GF-D8 (cell line): ENCODE measurements around the gene ADD1.

Experiments
- DNase-seq: peaks from one replicate; lab custom pipeline; 2025; lab: John Stamatoyannopoulos, UW

The ADD1 gene

GRCh38 chr4:2834001-2834921, 9.4 kb upstream of the ADD1 start:
- no peak for DNase-seq

DNA sequence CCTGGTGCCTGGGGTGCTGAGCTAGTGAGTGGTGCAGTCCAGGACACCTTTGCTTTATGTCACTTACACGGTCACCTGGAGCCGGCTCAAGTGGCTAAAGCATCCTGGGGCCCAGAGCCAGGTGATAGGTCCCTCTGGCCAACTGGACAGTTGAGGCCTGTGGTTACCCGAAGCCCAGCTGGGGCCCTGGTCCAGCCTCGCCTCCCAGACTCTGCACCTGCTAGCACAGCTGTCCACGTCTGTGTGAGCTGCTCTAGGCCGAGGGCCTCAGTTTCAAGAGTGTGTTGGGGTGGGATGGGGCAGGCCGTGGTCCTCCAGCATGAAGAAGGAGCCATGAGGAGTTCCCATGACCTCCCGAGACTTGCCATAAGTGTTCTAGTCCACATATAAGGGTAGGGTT, 7.7 kb upstream of the ADD1 start:
- DNase-seq = no peak

- DNase-seq = no peak
Measured at GRCh38 chr4:2836391-2836859, 7.2 kb upstream of the ADD1 start.

DNA sequence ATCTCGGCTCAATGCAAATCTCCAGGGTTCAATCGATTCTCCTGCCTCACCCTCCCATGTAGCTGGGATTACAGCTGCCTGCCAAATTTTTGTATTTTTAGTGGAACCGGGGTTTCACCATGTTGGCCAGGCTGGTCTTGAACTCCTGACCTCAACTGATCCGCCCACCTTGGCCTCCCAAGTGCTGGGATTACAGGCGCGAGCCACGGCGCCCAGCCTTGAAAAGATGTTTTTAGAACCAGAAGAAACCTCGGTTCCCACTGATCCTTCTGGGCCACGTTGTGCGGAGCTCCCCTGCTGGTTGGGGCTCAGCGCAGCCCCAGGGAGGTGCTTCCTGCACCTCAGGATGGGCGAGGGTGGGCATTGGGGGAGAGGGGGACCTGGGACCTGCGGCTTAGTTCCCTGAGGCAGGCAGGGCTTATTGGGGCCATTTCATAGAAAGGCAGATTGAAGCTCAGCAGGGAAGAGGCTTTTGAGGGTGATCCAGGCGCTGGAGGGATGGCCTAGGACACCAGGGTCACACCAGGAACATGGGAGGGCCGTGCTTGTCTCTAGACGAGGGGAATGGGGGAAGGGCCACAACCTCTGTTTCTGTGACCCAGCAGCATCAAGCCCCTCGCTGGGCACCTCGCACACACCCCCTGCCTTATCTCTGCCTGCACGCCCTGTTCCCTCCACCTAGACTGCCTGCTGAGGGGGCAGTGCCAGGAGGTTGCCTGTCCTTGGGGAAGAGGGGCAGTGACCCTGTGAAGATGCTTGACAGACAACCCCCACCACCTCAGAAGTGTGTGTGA, 6.3 kb upstream of the ADD1 start:
- DNase-seq = no peak

GRCh38 chr4:2837904-2838496, 5.6 kb upstream of the ADD1 start:
- DNase-seq = peak; percentile 66

GRCh38 chr4:2839060-2839459, 4.6 kb upstream of the ADD1 start:
- DNase-seq = no peak

- no peak for DNase-seq
Measured at GRCh38 chr4:2842687-2843262, 869 bp upstream of the ADD1 start.

DNA sequence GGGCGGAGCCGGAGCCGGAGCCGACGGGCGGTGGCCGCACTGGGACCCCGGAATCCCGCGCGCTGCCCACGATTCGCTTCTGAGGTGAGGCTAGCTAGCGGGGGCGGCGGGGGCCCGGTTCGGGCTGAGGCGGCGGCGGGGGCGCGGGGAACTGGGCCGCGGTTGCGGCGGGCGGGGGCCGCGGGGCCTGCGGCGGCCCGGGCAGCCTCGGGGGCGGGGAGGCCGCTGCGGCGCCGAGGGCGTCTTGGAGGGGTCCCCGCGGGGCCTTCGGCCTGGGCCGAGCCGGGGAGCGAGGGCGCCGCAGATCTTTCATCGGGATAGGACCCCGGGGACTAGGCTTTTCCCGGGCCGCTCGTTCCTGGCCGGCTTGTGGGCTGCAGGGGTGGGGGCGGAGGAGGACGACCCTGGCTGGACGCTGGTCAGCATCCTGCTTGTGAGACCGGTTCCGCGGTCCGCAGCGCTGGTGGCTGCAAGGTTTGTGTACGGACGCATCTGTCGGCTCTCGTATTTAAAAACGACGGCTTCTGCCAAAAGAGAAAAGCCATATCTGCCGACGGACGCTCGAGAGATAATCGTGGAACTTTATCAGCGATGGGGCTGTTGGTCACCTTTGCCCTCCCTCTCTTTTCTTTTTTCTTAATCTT, 419 bp downstream of the ADD1 start:
- no peak for DNase-seq

GRCh38 chr4:2846172-2846571, 2.5 kb downstream of the ADD1 start:
- DNase-seq = no peak

DNA sequence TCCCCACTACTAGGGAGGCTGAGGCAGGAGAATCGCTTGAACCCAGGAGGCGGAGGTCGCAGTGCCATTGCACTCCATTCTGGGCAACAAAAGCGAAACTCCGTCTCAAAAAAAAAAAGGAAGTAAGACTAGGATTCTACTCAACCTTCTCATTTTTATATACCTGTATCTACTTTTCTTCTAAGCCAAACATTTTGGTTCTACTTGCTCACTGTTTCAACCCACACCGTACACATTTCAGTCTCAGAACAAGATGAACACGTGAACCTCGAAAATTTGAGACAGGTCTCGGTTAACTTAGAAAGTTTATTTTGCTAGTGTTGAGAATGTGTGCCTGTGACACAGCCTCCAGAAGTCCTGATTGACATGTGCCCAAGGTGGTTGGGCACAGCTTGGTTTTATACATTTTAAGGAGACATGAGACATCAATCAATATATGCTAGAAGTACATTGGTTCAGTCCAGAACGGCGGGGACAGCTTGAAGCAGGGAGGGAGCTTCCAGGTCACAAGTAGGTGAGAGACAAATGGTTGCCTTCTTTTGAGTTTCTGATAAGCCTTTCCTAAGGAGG, 3.7 kb downstream of the ADD1 start:
- no peak for DNase-seq

GRCh38 chr4:2848449-2848848, 4.8 kb downstream of the ADD1 start:
- no peak for DNase-seq

DNA sequence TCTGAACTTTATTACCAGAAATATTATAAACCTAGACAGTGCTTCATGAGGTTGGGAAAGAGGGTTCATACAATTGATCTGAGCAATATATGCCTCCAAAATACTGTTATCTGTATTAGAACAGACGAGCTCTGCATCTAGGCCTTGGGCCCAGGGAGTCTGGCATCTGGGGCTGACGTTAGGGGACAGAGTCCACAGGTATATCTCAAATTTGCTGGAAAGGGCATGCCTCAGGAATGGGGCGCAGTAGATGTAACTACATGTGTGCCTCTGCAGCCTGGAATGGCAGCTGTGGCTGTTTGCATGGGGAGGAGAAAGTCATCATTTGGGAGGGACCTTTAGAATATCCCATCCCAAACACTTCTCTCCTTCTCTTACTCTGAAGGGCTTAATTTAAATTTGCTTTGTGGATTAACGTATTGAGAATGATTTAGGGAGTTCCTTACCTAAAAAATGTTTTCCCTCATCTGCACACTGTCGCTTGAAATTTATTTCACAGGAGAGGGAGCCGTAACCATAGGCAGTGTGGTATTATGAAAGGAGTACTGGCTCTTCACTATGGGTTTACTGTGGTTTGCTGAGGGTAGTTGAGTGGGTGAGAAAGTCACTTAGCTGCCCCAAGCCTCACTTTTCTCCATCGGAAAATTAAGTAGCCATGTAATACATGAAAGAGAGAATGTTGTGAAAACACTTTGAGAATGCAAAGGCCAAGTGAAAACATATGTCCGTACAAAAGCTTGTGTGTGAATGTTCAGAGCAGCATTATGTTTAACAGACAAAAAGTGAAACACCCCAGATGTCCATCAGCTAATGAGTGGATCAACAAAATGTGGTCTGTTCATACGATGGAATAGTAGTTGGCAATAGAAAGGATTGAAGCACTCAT, 5.9 kb downstream of the ADD1 start:
- DNase-seq = no peak

DNA sequence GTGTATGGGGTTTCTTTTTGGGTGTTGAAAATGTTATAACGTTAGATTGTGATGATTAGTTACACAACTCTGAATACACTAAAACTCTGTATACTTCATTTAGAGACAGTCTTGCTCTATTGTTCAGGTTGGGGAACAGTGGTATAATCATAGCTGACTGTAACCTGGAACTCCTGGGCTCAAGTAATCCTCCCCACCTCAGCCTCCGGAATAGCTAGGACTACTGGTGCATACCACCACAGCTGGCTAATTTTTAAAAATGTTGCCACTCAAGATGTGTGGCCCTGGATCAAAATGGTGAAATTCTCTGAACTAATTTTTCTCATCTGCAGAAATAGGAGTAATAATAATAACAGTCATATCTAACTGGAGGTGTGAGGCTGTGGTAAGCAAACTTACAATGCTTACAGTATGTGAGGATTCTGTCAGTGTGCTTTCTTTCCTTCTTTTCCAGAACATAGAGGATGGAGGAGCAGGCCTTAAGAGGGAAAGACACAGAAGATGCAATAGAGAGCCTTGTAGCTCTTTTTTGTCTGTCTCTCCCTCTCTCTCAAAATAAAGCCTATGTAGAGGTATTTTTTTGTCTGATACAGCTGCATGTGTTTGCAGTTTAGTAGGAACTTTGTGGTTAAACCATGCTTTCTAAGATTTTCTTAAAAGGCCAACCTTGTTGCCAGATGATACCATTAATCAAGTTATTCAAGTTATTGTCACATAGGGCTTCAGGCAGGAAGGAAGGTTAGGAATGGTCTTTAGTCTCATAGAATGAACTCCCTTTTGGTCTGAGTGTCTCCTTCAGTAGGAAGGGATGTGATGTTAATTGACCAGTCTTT, 7.5 kb downstream of the ADD1 start:
- no peak for DNase-seq

DNA sequence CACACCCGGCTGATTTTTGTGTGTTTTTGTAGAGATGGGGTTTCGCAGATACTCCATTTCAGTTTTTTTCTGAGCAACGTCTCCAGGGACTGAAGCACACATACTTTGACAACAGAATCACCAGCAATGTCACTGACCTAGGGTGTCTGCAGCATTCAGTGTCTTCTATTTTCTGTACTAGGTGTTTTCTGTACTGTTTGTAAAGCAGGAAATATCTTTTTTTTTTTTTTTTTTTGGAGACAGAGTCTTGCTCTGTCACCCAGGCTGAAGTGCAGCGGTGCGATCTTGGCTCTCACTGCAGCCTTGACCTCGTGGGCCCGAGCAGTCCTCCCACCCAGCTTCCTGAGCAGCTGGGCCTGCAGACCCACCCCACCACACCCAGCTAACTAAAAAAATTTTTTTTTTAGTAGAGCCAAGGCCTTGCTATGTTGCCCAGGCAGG, 8.9 kb downstream of the ADD1 start:
- peak; percentile 40 for DNase-seq

DNA sequence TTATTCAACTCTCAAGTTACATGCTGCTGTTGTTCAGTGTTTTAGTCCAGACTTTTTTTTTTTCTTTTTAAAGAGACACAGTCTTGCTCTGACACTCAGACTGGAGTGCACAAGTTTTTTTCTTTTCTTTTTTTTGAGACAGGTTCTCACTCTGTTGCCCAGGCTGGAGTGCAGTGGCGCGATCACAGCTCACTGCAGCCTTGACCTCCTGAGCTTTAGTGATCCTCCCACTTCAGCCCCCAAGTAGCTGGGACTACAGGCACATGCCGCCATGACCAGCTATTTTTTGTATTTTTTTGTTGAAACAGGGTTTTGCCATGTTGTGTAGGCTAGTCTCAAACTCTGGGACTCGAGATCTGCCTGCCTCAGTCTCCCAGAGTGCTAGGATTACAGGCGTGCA, 11.9 kb downstream of the ADD1 start:
- DNase-seq = no peak

DNA sequence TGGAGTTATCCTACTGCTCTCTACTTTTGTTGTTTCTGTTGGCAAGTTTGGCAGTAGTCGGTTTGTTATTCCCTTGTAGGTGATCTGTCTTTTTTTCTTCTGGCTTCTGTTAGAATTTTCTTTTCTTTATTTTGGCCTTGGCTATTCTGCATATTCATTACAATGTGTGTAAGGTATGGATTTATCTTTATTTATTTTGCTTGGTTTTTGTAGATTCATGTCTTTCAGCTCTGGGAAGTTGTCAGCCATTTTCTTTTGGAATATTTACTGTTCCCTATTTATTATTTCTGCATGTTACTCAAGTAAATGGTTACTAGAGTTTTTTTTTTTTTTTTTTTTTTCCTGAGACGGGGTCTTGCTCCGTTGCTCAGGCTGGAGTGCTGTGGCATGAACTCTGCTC, 12.6 kb downstream of the ADD1 start:
- DNase-seq = no peak

GRCh38 chr4:2857349-2857927, 13.8 kb downstream of the ADD1 start:
- no peak for DNase-seq

- DNase-seq = peak; percentile 55
Measured at GRCh38 chr4:2858451-2859217, 15.0 kb downstream of the ADD1 start.
